Osteocyte (in vitro differentiated cells): ENCODE measurements around the gene ATP6V1C2. TPM values are rescaled to one million over a fixed set of nuclear protein-coding genes. Genes with fewer than 3 reads are reported as not detected.

Experiments
- DNase-seq: peaks from one replicate; pipeline ENCODE4 v3.0.0; 2021; ENCODE audit warnings: mixed read lengths; ENCODE audit not compliant: unreplicated experiment; ENCODE audit errors: extremely low spot score
- H3K27ac Mint-ChIP-seq: one replicate; pipeline ENCODE4 v1.8.0; 2021; ENCODE audit warnings: mild to moderate bottlenecking, mixed read lengths; ENCODE audit not compliant: unreplicated experiment
- H3K27me3 Mint-ChIP-seq: one replicate; pipeline ENCODE4 v1.8.0; 2021; ENCODE audit warnings: mixed read lengths; ENCODE audit not compliant: unreplicated experiment
- H3K36me3 Mint-ChIP-seq: one replicate; pipeline ENCODE4 v1.8.0; 2021; ENCODE audit warnings: mixed read lengths; ENCODE audit not compliant: unreplicated experiment
- H3K4me1 Mint-ChIP-seq: one replicate; pipeline ENCODE4 v1.8.0; 2021; ENCODE audit warnings: mixed read lengths; ENCODE audit not compliant: unreplicated experiment
- H3K4me3 Mint-ChIP-seq: one replicate; pipeline ENCODE4 v1.8.0; 2021; ENCODE audit warnings: mild to moderate bottlenecking, moderate library complexity, mixed read lengths; ENCODE audit not compliant: unreplicated experiment
- H3K9me3 Mint-ChIP-seq: one replicate; pipeline ENCODE4 v1.8.0; 2021; ENCODE audit warnings: mixed read lengths; ENCODE audit not compliant: unreplicated experiment
- CTCF ChIP-seq: fragments of 200-600 bp; sonication (generic); IDR thresholded peaks from 2 replicates; pipeline ENCODE4 v1.5.0; 2021; ENCODE audit warnings: antibody characterized with exemption, mild to moderate bottlenecking, moderate library complexity
- total RNA-seq: library from RNA; stranded (reverse); gene quantifications from 2 replicates; pipeline ENCODE4 v1.2.1, GENCODE V29; 2021

The ATP6V1C2 gene
- total RNA-seq, 1 donor from 2014 or later, result not detected

DNA sequence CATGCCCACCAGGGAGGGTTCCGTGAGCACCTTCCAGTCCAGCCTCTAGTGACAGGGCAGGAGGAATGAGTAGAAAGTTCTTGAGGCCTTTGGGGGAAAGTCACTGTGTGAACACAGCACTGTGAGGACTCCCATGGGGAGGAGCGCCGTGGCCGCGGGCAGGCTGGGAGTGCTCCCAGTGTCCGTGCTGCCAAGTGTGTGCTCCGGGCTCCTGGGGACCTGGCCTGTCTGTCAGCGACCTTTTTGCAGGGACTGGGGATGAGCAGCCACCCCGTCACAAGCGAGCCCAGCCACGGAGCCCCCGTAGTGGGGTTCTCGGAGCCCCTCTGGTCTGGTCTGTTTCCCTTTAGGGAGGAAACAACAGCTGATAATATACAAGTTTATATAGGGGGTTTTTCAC, 54.4 kb downstream of the ATP6V1C2 start:
- TF ChIP-seq CTCF, result no peak
- peaks cover 13% of the 10 kb centered on the region for H3K36me3 Mint-ChIP-seq
- no peaks in the 10 kb centered on the region for H3K27me3 Mint-ChIP-seq
- H3K27ac Mint-ChIP-seq, result no peak overlapping the region
- peaks cover 3% of the 10 kb centered on the region for H3K4me1 Mint-ChIP-seq
- no peaks in the 10 kb centered on the region for H3K9me3 Mint-ChIP-seq
- no peak overlapping the region for H3K4me3 Mint-ChIP-seq
- no peak for DNase-seq

GRCh38 chr2:10776231-10776977, 55.0 kb downstream of the ATP6V1C2 start:
- no peak for DNase-seq
- no peaks in the 10 kb centered on the region for H3K27me3 Mint-ChIP-seq
- H3K36me3 Mint-ChIP-seq, result peaks cover 15% of the 10 kb centered on the region
- TF ChIP-seq CTCF, result no peak
- no peaks in the 10 kb centered on the region for H3K9me3 Mint-ChIP-seq
- H3K4me3 Mint-ChIP-seq, result no peak overlapping the region
- H3K4me1 Mint-ChIP-seq, result peaks cover 3% of the 10 kb centered on the region
- H3K27ac Mint-ChIP-seq, result no peak overlapping the region

DNA sequence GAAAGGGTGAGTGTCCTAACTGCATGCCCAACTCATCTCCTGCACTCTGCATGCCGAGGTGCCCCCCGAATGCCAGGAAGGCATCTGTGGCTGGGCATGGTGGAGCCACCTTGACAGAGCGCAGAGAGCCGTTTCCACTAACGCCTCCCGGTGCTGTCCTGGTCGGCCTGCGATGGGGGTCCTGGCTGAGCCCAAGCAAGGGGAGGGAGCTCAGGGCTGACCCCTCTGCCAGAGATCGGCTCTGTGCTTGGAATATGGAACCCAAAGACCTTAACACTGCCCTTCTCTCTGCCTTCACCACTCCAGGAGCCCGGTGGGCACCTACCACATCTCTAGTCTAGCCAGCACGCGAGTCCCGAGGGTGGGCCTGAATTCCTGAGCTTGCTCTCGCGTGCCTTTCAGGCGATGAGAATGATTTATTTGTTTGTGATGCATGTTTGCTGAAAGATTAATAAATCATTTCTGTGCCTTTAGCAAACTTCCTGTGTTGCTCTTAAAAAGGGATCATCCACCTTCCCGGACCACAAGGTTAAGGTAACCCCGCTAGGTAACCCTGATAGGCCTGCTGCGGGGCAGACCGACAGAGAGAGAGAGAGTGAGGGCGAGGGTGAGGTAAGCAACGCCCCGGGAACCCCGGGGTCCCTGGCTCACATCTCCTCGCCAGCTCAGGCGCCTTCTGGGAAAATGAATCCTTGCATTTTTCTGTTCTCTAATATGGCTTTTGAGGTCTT, 55.8 kb downstream of the ATP6V1C2 start:
- DNase-seq, result no peak
- TF ChIP-seq CTCF, result no peak
- H3K9me3 Mint-ChIP-seq, result no peaks in the 10 kb centered on the region
- no peak overlapping the region for H3K27ac Mint-ChIP-seq
- H3K4me3 Mint-ChIP-seq, result no peak overlapping the region
- peaks cover 19% of the 10 kb centered on the region for H3K36me3 Mint-ChIP-seq
- no peaks in the 10 kb centered on the region for H3K27me3 Mint-ChIP-seq
- H3K4me1 Mint-ChIP-seq, result peaks cover 3% of the 10 kb centered on the region

DNA sequence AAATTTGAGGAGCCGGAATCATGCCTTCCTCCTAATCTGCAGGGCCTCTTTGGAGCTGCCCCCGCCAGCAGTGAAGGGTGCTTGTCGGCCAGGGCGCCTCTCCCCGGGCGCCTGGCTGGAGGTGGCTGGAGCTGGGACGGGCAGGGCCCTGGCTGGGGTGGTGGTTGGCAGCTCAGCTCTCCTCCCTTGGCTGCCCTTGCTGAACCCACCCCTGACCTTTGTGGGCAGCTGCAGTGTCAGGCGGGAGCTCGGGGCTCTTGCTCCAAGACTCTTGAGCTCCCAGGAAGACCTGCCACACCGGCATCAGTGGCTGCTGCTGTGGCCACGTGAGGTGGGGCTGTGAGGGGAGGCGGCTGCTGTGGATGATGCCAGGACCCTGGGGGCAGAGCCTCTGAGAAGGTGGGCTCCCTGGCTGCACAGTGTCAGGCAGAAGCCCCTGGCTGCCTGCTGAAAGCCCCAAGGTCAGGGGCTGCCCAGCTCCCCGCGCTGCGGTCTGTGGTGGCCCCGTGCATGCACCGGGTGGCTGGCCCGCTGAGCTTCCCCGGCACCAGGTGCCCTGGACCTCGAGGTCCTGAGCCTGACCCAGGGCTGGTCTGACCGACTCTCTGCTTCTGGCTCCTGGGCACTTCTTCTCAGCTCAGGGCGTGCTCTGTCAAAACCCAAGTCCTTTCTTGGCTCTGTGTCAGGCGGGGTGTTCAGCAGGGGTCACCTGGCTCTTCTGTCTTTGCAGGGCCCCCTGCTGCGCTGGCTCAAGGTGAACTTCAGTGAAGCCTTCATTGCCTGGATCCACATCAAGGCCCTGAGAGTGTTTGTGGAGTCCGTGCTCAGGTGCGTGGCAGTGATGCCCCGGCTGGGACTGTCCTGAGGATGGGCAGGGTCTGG, 56.7 kb downstream of the ATP6V1C2 start:
- DNase-seq, result no peak
- Mint-ChIP-seq H3K27me3 (no peaks in the 10 kb centered on the region), H3K4me1 (peaks cover 3% of the 10 kb centered on the region), H3K27ac (no peak overlapping the region), H3K9me3 (no peaks in the 10 kb centered on the region), H3K4me3 (no peak overlapping the region), H3K36me3 (peaks cover 23% of the 10 kb centered on the region)
- no peak for TF ChIP-seq CTCF
